Left renal cortex interstitium (tissue), 4 donors: ENCODE results near the gene LACRT. TPM values are rescaled to one million over a fixed set of nuclear protein-coding genes. Genes with fewer than 3 reads are reported as not detected.

Source experiments
- polyA plus RNA-seq, 4 donors: library from polyadenylated mRNA; unstranded; fragments of 120-200 nt; gene quantifications; one replicate each; pipeline ENCODE4 v1.2.1, GENCODE V29; 2013; ENCODE audit not compliant: insufficient read length in 4 of 4

Gene LACRT
- polyA plus RNA-seq, 4 donors: not detected

Other genes starting within 250 kb of the LACRT start
- gene ITGA5, start 215.6 kb downstream of the LACRT start, polyA plus RNA-seq: 10 to 100 TPM; 39.9 to 44.2 (median 43.7) TPM
- gene GTSF1, start 161.3 kb downstream of the LACRT start, polyA plus RNA-seq: under 1 TPM in 1 of 4 donors, not detected in 3; 0.22 TPM
- gene NCKAP1L, start 137.1 kb downstream of the LACRT start, polyA plus RNA-seq: 1 to 10 TPM; 2.9 to 3.7 (median 3.4) TPM
- 10 to 100 TPM in 2 of 4 donors, 1 to 10 TPM in 2; 7.8 to 11.3 (median 10.4) TPM for gene PDE1B, start 85.3 kb downstream of the LACRT start, polyA plus RNA-seq
- gene PPP1R1A, start 46.2 kb downstream of the LACRT start, polyA plus RNA-seq: 10 to 100 TPM; 53.9 to 56.0 (median 54.6) TPM
- not detected for gene DCD, start 13.5 kb upstream of the LACRT start, polyA plus RNA-seq
- under 1 TPM in 1 of 4 donors, not detected in 3; 0.41 TPM for gene MUCL1, start 219.6 kb upstream of the LACRT start, polyA plus RNA-seq